ENCODE measurements around the gene DRAM1. TPM values are rescaled to one million over a fixed set of nuclear protein-coding genes. Genes with fewer than 3 reads are reported as not detected.
A peak's percentile ranks its signal among the peaks of the same experiment; 100 is the strongest.

DRAM1 gene
- total RNA-seq, 1 donor from 2014 or later, result 12.5 TPM

- no peak for DNase-seq (ENCODE audit: extremely low spot score, unreplicated experiment)
- no peaks in the 10 kb centered on the region for H3K36me3 Mint-ChIP-seq
- H3K9me3 Mint-ChIP-seq, result no peaks in the 10 kb centered on the region
- H3K27me3 Mint-ChIP-seq, result peaks cover 26% of the 10 kb centered on the region
- H3K27ac Mint-ChIP-seq, result no peak overlapping the region
- H3K4me1 Mint-ChIP-seq (ENCODE audit: unreplicated experiment), result peaks cover 16% of the 10 kb centered on the region
- H3K4me3 Mint-ChIP-seq, result no peak overlapping the region
- TF ChIP-seq CTCF (conservative IDR thresholded peaks at IDR 0.05), result no peak
Observed at GRCh38 chr12:101933866-101934514, 56.6 kb downstream of the DRAM1 start.

GRCh38 chr12:101935890-101936746 is 58.7 kb downstream of the DRAM1 start:
- H3K27me3 Mint-ChIP-seq, result peaks cover 27% of the 10 kb centered on the region
- DNase-seq (ENCODE audit: extremely low spot score, unreplicated experiment), result no peak
- peak overlapping the region; percentile 20 for H3K27ac Mint-ChIP-seq
- peaks cover 31% of the 10 kb centered on the region for H3K4me1 Mint-ChIP-seq (ENCODE audit: unreplicated experiment)
- no peaks in the 10 kb centered on the region for H3K9me3 Mint-ChIP-seq
- peak overlapping the region; percentile 13 for H3K4me3 Mint-ChIP-seq
- H3K36me3 Mint-ChIP-seq, result no peaks in the 10 kb centered on the region
- TF ChIP-seq CTCF (conservative IDR thresholded peaks at IDR 0.05), result no peak

DNA sequence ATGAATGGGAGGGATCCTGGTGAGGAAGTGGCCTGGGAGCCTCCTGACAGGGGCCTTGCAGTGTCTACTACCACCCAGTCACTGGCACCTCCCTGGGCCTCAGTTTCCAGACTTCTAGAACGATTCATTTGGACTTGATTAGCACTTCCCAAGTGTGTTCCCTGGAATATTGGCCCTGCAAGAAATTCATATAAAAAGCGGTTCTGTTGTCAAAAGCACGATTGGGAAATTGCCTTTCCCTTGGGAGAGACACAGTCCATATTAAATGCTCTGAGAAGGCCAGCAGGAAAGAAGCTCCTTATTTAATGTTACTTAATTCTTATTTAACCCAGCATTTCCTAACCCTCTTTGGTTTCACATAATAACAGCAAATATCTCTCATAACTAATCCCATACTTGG is 61.9 kb downstream of the DRAM1 start:
- no peak overlapping the region for H3K4me3 Mint-ChIP-seq
- no peaks in the 10 kb centered on the region for H3K36me3 Mint-ChIP-seq
- DNase-seq (ENCODE audit: extremely low spot score, unreplicated experiment), result no peak
- no peak for TF ChIP-seq CTCF (conservative IDR thresholded peaks at IDR 0.05)
- H3K4me1 Mint-ChIP-seq (ENCODE audit: unreplicated experiment), result peaks cover 36% of the 10 kb centered on the region
- H3K9me3 Mint-ChIP-seq, result no peaks in the 10 kb centered on the region
- no peak overlapping the region for H3K27ac Mint-ChIP-seq
- peaks cover 23% of the 10 kb centered on the region for H3K27me3 Mint-ChIP-seq

GRCh38 chr12:101939856-101940265 is 62.5 kb downstream of the DRAM1 start:
- H3K4me1 Mint-ChIP-seq (ENCODE audit: unreplicated experiment), result peaks cover 38% of the 10 kb centered on the region
- no peaks in the 10 kb centered on the region for H3K36me3 Mint-ChIP-seq
- H3K27me3 Mint-ChIP-seq, result peaks cover 20% of the 10 kb centered on the region
- peak overlapping the region; percentile 64 for H3K27ac Mint-ChIP-seq
- no peaks in the 10 kb centered on the region for H3K9me3 Mint-ChIP-seq
- no peak for DNase-seq (ENCODE audit: extremely low spot score, unreplicated experiment)
- H3K4me3 Mint-ChIP-seq, result peak overlapping the region; percentile 61
- peak; percentile 92 for TF ChIP-seq CTCF (conservative IDR thresholded peaks at IDR 0.05)

DNA sequence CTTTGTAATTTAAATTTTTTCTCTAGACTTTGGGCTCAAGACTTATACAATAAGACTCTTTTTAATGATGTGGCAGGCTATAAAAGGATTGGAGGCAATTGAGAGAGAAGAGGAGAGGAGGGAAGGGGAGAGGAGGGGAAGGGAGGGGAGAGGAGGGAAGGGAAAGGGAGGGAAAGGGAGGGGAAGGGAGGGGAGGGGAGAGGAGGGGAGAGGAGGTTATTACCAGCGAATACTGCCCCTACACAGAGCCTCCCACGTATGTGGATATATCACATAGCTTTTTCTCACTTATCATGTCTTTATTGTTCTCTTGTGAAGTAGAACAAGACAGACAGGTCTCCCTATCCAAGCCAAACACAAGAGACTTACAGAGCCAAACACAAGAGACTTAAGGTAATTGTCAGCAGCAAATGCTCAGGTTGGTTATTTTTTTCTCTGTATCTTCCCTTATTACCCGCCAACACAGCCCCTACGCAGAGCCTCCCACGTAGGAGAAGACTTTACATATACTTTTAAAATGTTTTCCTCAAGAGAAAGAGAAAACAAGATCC is 63.1 kb downstream of the DRAM1 start:
- H3K27ac Mint-ChIP-seq, result peak overlapping the region; percentile 55
- TF ChIP-seq CTCF (conservative IDR thresholded peaks at IDR 0.05), result no peak
- no peaks in the 10 kb centered on the region for H3K36me3 Mint-ChIP-seq

More for the DNA sequence above, 63.1 kb downstream of the DRAM1 start:
- peak overlapping the region; percentile 5 for H3K4me3 Mint-ChIP-seq
- DNase-seq (ENCODE audit: extremely low spot score, unreplicated experiment), result no peak
- H3K27me3 Mint-ChIP-seq, result peaks cover 16% of the 10 kb centered on the region
- H3K4me1 Mint-ChIP-seq (ENCODE audit: unreplicated experiment), result peaks cover 43% of the 10 kb centered on the region
- no peaks in the 10 kb centered on the region for H3K9me3 Mint-ChIP-seq
